ENCODE results near the gene SCAI.
"Not testable (repeated sequence)": the region's sequence is repeated elsewhere in the genome, so short reads cannot be mapped to it uniquely, and the experiment has no call there.

Gene SCAI

GRCh38 chr9:125103021-125103420 is 40.3 kb downstream of the SCAI start:
- no peak for DNase-seq

- no peak for DNase-seq
Measured at GRCh38 chr9:125100822-125101221, 42.5 kb downstream of the SCAI start.

DNA sequence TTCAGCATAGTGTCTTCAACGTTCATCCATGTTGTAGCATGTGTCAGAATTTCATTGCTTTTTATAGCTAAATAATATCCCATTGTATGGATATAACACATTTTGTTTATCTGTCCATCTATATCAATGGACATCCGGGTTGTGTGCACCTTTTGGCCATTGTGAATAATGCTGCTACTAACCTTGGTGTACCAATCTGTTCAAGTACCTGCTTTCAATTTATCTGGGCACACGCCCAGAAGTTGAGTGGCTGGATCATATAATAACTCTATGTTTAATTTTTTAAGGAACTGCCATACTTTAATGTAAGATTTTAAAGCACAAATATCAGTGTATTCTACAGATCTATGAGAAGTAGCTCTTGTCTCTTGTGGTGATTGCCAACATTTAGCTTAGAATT is 43.5 kb downstream of the SCAI start:
- no peak for DNase-seq

DNA sequence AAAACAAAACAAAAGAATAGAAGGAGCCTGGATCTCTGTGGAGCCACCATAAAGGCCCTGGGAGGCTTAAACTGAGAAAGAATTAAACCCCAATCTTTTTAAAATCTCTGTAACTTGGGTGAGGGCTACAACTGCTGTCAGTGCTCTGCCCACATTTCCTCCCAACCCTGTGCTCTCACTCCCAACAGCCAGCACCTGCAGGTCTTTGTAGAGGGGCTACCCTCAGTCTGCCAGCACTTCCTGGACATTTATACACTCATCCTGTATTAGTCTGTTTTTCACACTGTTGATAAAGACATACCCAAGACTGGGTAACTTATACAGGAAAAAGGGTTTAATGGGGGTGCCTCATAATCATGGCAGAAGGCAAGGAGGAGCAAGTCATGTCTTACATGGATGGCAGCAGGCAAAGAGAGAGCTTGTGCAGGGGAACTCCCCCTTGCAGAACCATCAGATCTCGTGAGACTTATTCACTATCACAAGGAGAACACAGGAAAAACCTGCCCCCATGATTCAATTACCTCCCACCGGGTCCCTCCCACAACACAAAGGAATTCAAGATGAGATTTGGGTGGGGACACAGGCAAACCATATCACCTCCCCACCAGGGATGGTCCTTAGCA is 47.4 kb downstream of the SCAI start:
- DNase-seq = no peak

- no peak for DNase-seq
Measured at GRCh38 chr9:125091121-125091520, 52.2 kb downstream of the SCAI start.

DNA sequence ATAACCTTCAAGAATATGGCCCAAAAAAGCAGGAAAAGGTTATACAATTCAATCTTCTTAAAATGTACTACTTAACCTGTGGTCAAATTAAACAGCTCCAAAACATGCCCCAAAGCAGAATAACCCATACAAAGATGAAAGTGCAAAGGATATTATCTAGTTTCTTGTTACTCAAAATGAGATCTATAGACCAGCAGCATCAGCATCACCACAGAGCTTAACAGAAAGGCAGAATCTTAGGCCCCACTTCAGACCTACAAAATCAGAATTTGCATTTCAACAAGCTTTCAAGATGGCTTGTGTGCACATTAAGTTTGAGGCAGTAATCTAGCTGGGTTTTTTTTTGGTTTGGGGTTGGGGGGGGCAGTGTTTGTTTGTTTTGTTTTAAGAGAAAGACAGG is 54.0 kb downstream of the SCAI start:
- DNase-seq = no peak

GRCh38 chr9:125088752-125089151 is 54.6 kb downstream of the SCAI start:
- DNase-seq = no peak

- no peak for DNase-seq
Measured at GRCh38 chr9:125085703-125086477, 57.4 kb downstream of the SCAI start.

- not testable (repeated sequence) for DNase-seq
Measured at GRCh38 chr9:125082197-125082596, 61.1 kb downstream of the SCAI start.

DNA sequence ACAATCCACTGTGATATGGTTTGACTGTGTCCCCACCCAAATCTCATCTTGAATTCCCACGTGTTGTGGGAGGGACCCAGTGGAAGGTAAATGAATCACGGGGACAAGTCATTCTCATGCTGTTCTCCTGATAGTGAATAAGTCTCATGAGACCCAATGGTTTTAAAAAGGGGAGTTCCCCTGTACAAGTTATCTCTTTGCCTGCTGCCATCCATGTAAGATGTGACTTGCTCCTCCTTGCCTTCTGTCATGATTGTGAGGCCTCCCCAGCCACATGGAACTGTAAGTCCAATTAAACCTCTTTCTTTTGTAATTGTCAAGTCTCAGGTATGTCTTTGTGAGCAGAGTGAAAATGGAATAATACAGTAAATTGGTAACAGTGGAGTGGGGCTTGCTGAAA is 62.5 kb downstream of the SCAI start:
- DNase-seq = not testable (repeated sequence)

GRCh38 chr9:125079931-125080330 is 63.4 kb downstream of the SCAI start:
- no peak for DNase-seq

- no peak for DNase-seq
Measured at GRCh38 chr9:125075997-125076396, 67.3 kb downstream of the SCAI start.

DNA sequence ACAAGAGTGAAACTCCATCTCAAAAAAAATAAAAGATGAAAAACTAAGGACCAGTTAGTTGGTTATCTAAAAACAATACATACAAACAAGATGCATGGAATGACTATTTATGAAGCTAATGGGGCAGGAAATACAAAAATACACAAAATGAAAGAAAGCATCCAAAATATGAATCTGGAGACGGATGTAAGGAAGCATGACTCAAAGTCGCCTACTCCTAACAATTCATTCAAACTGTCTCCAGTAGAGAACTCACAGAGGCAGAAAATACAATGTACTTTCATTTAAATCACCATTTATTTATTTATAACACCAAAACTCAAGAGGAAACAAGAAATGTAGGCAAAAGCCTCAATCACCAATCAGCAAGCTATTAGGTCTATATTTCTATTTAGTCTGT is 68.4 kb downstream of the SCAI start:
- DNase-seq = no peak

DNA sequence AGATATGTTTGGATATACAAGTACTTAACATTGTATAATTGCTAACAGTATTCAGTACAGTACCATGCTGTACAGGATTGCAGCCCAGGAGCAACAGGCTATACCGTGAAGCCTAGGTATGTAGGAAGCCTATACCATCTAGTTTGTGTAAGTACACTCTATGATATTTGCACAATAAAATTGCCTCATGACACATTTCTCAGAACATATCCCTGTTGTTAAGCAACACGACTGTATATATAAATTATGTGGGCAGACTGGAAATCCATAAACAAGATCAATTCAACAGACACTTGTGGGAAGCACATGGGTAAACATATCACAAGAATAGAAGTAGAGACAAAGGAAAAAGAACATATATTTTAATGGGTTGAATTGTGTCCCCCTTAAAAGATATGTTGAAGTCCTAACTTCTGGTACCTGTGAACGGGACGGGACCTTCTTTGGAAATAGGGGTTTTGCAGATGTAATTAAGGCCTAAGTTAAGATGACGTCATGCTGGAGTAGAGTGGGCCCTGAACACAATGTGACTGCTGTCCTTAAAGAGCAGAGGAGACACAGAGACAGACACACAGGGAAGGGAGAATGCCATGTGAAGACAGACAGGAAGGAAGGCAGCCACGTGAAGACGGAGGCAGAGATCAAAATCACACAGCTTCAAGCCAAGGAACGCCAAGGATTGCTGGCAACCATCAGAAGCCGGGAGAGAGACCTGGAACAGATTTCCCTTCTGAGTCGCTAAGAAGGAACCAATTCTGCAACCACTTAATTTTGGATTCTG is 76.3 kb downstream of the SCAI start:
- DNase-seq = no peak

DNA sequence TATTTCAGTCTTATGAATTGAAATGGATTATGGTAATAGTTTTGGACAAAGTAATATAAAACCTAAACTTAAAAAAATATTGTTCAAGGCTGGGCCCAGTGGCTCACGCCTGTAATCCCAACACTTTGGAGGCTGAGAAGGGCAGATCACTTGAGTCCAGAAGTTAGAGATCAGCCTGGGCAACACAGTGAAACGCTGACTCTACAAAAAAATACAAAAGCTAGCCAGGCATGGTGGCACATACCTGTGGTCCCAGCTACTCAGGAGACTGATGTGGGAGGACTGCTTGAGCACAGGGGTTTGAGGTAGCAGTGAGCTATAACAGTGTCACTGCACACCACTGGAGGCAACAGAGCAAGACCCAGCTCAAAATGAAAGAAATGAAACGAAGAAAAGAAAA is 81.9 kb downstream of the SCAI start:
- DNase-seq = no peak

- no peak for DNase-seq
Measured at GRCh38 chr9:125049212-125050049, 93.9 kb downstream of the SCAI start.

DNA sequence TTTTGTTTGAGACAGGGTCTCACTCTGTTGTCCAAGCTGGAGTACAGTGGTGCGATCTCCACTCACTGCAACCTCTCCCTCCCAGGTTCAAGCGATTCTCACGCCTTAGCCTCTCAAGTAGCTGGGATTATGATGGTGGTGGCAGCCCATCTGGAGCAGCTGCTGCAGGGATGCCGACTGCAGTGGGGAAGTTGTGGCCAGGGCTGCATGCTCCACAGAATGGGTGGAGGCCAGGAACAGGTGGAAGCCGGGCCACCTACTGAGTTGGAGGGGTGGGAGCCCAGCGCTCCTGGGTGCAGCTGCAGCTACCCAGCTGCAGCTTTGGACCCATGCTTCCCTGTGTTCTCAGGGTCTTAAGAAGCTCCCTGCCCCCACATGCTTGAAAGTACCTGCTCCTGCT is 99.7 kb downstream of the SCAI start:
- DNase-seq = no peak

GRCh38 chr9:125043148-125043547 is 100.2 kb downstream of the SCAI start:
- no peak for DNase-seq

GRCh38 chr9:125038166-125038565 is 105.2 kb downstream of the SCAI start:
- DNase-seq = no peak

GRCh38 chr9:125028041-125028440 is 115.3 kb downstream of the SCAI start:
- DNase-seq = no peak

- DNase-seq = no peak
Measured at GRCh38 chr9:125024917-125025316, 118.4 kb downstream of the SCAI start.

DNA sequence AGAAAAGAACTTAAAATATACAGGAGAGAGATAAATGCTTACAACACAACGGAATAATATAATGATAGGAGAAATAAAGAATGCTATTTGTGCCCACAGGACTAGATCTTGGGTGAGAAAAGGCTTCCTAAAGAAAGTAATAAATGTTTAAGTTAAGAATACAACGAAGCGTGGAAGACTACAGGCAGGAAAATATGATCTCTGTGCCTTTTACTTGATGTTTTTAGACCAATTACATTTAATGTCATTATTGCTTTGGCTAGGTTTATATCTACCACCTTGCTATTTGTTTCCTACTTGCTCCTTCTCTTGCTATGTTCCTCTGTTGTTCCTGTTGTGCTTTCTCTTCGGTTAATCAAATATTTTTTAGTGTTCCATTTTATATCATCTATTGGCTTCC is 122.3 kb downstream of the SCAI start:
- no peak for DNase-seq

DNA sequence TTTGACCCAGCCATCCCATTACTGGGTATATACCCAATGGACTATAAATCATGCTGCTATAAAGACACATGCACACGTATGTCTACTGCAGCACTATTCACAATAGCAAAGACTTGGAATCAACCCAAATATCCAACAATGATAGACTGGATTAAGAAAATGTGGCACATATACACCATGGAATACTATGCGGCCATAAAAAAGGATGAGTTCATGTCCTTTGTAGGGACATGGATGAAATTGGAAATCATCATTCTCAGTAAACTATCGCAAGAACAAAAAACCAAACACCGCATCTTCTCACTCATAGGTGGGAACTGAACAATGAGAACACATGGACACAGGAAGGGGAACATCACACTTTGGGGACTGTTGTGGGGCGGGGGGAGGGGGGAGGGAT is 127.7 kb downstream of the SCAI start:
- not testable (repeated sequence) for DNase-seq

Data from stimulated activated CD4-positive, alpha-beta T cell treated with anti-CD3 and anti-CD28 coated beads, Interleukin-2, amount 100 ng/mL, for 48 hours (primary cell).